Neuronal stem cell (in vitro differentiated cells): ENCODE measurements around the gene MORF4L1.

ENCODE experiments used
- DNase-seq: peaks from one replicate; pipeline ENCODE4 v3.0.0-alpha.2; 2013; ENCODE audit warnings: low spot score
- H2AFZ ChIP-seq: one replicate; pipeline ENCODE4 v1.6.1; 2013; ENCODE audit warnings: mild to moderate bottlenecking, low read length, inconsistent platforms
- H2AK5ac ChIP-seq: 2 replicates; pipeline ENCODE4 v1.6.1; 2013; ENCODE audit warnings: low read depth, mild to moderate bottlenecking, inconsistent platforms, low read length, moderate library complexity, mixed read lengths
- H2BK120ac ChIP-seq: 2 replicates; pipeline ENCODE4 v1.6.1; 2013; ENCODE audit warnings: low read depth, mild to moderate bottlenecking, inconsistent platforms, low read length, moderate library complexity, mixed read lengths
- H2BK12ac ChIP-seq: one replicate; pipeline ENCODE4 v1.6.1; 2013; ENCODE audit warnings: low read length, inconsistent platforms
- H2BK15ac ChIP-seq: 2 replicates; pipeline ENCODE4 v1.6.1; 2013; ENCODE audit warnings: mild to moderate bottlenecking, low read length, inconsistent platforms, mixed read lengths
- H2BK5ac ChIP-seq: one replicate; pipeline ENCODE4 v1.6.1; 2013; ENCODE audit warnings: inconsistent platforms, mild to moderate bottlenecking, low read length, moderate library complexity
- H3K14ac ChIP-seq: one replicate; pipeline ENCODE4 v1.6.1; 2013; ENCODE audit warnings: low read length, inconsistent platforms
- H3K18ac ChIP-seq: 2 replicates; pipeline ENCODE4 v1.6.1; 2013; ENCODE audit warnings: low read length, inconsistent platforms
- H3K23ac ChIP-seq: 2 replicates; pipeline ENCODE4 v1.6.1; 2013; ENCODE audit warnings: low read depth, mild to moderate bottlenecking, mixed read lengths, low read length, inconsistent platforms; ENCODE audit not compliant: poor library complexity
- H3K27ac ChIP-seq: replicated peaks from 3 replicates; pipeline ENCODE4 v1.5.1; 2013; ENCODE audit warnings: low read length, inconsistent platforms
- H3K27me3 ChIP-seq, 3 experiments: 2 replicates each; pipeline ENCODE4 v1.6.1; 2013; ENCODE audit warnings: low read length in 3 of 3, mild to moderate bottlenecking in 2 of 3, inconsistent platforms in 1 of 3, low read depth in 1 of 3, mixed read lengths in 1 of 3, moderate library complexity in 1 of 3; ENCODE audit not compliant: control insufficient read depth in 3 of 3, insufficient read depth in 3 of 3
- H3K36me3 ChIP-seq, 2 donors: replicated peaks in 1 of 2; 2 replicates each; pipeline ENCODE4 v1.6.1; 2013; ENCODE audit warnings: low read length in 2 of 2; ENCODE audit not compliant: control insufficient read depth in 2 of 2, insufficient read depth in 2 of 2
- H3K4ac ChIP-seq: 2 replicates; pipeline ENCODE4 v1.6.1; 2013; ENCODE audit warnings: inconsistent platforms, mild to moderate bottlenecking, low read length, moderate library complexity
- H3K4me1 ChIP-seq, 2 donors: 1 replicate in 1 of 2; 2 replicates in 1 of 2; pipeline ENCODE4 v1.6.1; 2013; ENCODE audit warnings: low read length in 2 of 2, low read depth in 1 of 2; ENCODE audit not compliant: control insufficient read depth in 2 of 2, insufficient read depth in 1 of 2
- H3K4me2 ChIP-seq: one replicate; pipeline ENCODE4 v1.6.1; 2013; ENCODE audit warnings: mild to moderate bottlenecking, low read length, inconsistent platforms; ENCODE audit not compliant: insufficient read depth, poor library complexity, severe bottlenecking
- H3K4me3 ChIP-seq, 2 donors: 2 replicates each; pipeline ENCODE4 v1.5.1; 2013; ENCODE audit warnings: low read length in 2 of 2, mild to moderate bottlenecking in 2 of 2, inconsistent platforms in 1 of 2, moderate library complexity in 1 of 2
- H3K79me1 ChIP-seq: one replicate; pipeline ENCODE4 v1.6.1; 2013; ENCODE audit warnings: low read depth, mild to moderate bottlenecking, inconsistent platforms, low read length, moderate library complexity
- H3K9ac ChIP-seq: one replicate; pipeline ENCODE4 v1.6.1; 2013; ENCODE audit warnings: mild to moderate bottlenecking, low read depth, low read length, inconsistent platforms; ENCODE audit not compliant: poor library complexity
- H3K9me3 ChIP-seq, 2 donors: replicated peaks in 1 of 2; 2 replicates each; pipeline versions ENCODE3 to v1.6.1; 2013; ENCODE audit warnings: low read length in 2 of 2, mild to moderate bottlenecking in 2 of 2, inconsistent platforms in 1 of 2, low read depth in 1 of 2, mixed read lengths in 1 of 2, moderate library complexity in 1 of 2; ENCODE audit not compliant: control insufficient read depth in 2 of 2, insufficient read depth in 1 of 2
- H4K8ac ChIP-seq: one replicate; pipeline ENCODE4 v1.6.1; 2013; ENCODE audit warnings: low read depth, mild to moderate bottlenecking, inconsistent platforms, low read length, moderate library complexity
- H4K91ac ChIP-seq: one replicate; pipeline ENCODE4 v1.6.1; 2013; ENCODE audit warnings: low read length, low read depth, mild to moderate bottlenecking, inconsistent platforms; ENCODE audit not compliant: poor library complexity
- WGBS, 2 donors: extraction: QIAGEN DNeasy Blood & Tissue Kit; methylation state at CpG; one replicate each; pipeline ENCODE4 v1.1.7; 2013; ENCODE audit warnings: missing lambda C conversion rate in 2 of 2, mixed read lengths in 1 of 2; ENCODE audit not compliant: insufficient read length in 2 of 2, insufficient replicate concordance in 1 of 2; ENCODE audit errors: extremely low coverage in 2 of 2; 5-methylcytosine and 5-hydroxymethylcytosine counted together

MORF4L1 gene

DNA sequence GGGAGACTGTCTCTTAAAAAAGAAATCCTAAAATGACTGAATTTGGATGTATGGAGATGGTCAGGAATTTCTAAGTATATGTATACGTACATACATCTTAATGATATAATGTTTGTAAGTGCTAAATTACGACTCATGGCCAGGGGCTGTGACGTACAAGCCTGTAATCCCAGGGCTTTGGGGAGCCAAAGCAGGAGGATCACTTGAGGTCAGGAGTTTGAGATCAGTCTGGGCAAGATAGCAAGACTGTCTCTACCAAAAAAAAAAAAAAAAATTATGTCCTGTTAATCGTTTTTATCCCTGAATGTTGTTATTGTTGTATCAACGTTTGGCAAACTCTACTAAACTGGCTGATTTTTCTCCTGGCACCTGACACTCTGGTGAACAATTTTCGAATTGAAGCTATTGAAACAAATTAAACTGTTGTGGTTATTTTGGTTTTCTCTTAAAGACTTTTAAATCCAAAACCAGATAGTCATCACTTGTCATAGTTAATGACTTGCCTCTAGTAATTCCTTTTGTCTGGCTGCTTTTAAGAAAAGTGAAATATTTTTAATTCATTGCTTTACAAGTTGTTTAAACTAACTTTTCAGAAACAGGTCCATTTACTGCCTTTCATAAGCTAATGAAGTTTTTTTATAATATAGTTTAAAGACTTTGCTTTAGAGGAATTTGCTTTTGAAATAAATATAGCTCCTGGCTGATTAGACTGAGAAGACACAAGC is 7.0 kb downstream of the MORF4L1 start:
- H4K8ac ChIP-seq: no peak overlapping the region
- no peak overlapping the region for H3K23ac ChIP-seq
- no peak overlapping the region for H3K4me3 ChIP-seq
- no peak overlapping the region for H2AFZ ChIP-seq
- no peak overlapping the region for H3K18ac ChIP-seq
- no peak overlapping the region for H4K91ac ChIP-seq
- no peaks in the 10 kb centered on the region for H3K27me3 ChIP-seq
- peaks cover 0 to 7% of the 10 kb centered on the region in 2 donors for H3K9me3 ChIP-seq
- peaks cover 2 to 14% of the 10 kb centered on the region in 2 donors for H3K4me1 ChIP-seq
- H3K27ac ChIP-seq: no peak overlapping the region
- no peak overlapping the region for H2BK5ac ChIP-seq
- no peak overlapping the region for H3K4me2 ChIP-seq
- no CpG with 5 or more reads among the region's 6 CpGs for WGBS, 2 donors
- no peak overlapping the region for H2AK5ac ChIP-seq
- H3K9ac ChIP-seq: no peak overlapping the region
- H3K4ac ChIP-seq: no peak overlapping the region
- no peak for DNase-seq
- no peak overlapping the region for H2BK12ac ChIP-seq
- H2BK120ac ChIP-seq: no peak overlapping the region
- no peak overlapping the region for H2BK15ac ChIP-seq
- no peak overlapping the region for H3K14ac ChIP-seq
- H3K36me3 ChIP-seq: peaks cover 4 to 80% of the 10 kb centered on the region in 2 donors
- H3K79me1 ChIP-seq: no peaks in the 10 kb centered on the region

DNA sequence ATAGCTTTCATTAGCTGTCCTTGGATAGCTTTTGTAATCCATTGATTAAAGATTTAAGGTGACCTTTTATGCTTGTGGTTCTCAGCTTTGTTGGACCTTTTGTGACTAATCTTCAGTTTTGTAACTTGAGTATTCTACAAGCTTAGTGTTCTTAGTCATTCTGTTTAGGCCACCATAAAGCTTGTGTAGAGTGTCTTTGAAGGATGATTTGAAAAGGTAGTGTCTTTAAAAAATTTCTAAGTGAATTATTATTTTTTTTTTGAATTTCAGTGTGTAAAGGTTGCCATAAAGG is 7.5 kb downstream of the MORF4L1 start:
- Histone ChIP-seq H3K14ac (no peak overlapping the region), H4K91ac (no peak overlapping the region), H3K4ac (no peak overlapping the region), H2BK12ac (no peak overlapping the region), H2BK15ac (no peak overlapping the region), H3K79me1 (peaks cover 2% of the 10 kb centered on the region), H3K9ac (no peak overlapping the region), H3K9me3 (peaks cover 0 to 7% of the 10 kb centered on the region in 2 donors), H3K4me2 (no peak overlapping the region), H2AK5ac (no peak overlapping the region), H3K4me3 (no peak overlapping the region), H4K8ac (no peak overlapping the region), H2BK5ac (no peak overlapping the region), H2BK120ac (no peak overlapping the region), H3K36me3 (peaks cover 6 to 85% of the 10 kb centered on the region in 2 donors), H3K27me3 (no peaks in the 10 kb centered on the region), H3K27ac (no peak overlapping the region), H3K23ac (no peak overlapping the region), H2AFZ (no peak overlapping the region), H3K18ac (no peak overlapping the region), H3K4me1 (peaks cover 0 to 12% of the 10 kb centered on the region in 2 donors)
- no peak for DNase-seq

GRCh38 chr15:78880813-78881212 is 8.1 kb downstream of the MORF4L1 start:
- peaks cover 2% of the 10 kb centered on the region for H3K79me1 ChIP-seq
- H2BK15ac ChIP-seq: no peak overlapping the region
- no peaks in the 10 kb centered on the region for H3K27me3 ChIP-seq
- H3K23ac ChIP-seq: no peak overlapping the region
- H4K8ac ChIP-seq: no peak overlapping the region
- H3K36me3 ChIP-seq: peaks cover 6 to 91% of the 10 kb centered on the region in 2 donors
- peaks cover 0 to 7% of the 10 kb centered on the region in 2 donors for H3K9me3 ChIP-seq
- H3K4me1 ChIP-seq: peaks cover 0 to 10% of the 10 kb centered on the region in 2 donors
- no peak overlapping the region for H3K27ac ChIP-seq
- H2BK120ac ChIP-seq: no peak overlapping the region
- H3K4me3 ChIP-seq: no peak overlapping the region
- H3K14ac ChIP-seq: no peak overlapping the region
- H2BK5ac ChIP-seq: no peak overlapping the region
- no peak for DNase-seq
- no CpG with 5 or more reads among the region's 1 CpG for WGBS, 2 donors
- no peak overlapping the region for H2AFZ ChIP-seq
- H2BK12ac ChIP-seq: no peak overlapping the region
- H3K18ac ChIP-seq: no peak overlapping the region
- H3K4me2 ChIP-seq: no peak overlapping the region
- no peak overlapping the region for H3K4ac ChIP-seq
- H4K91ac ChIP-seq: no peak overlapping the region
- H3K9ac ChIP-seq: no peak overlapping the region
- no peak overlapping the region for H2AK5ac ChIP-seq

- Histone ChIP-seq H3K18ac (no peak overlapping the region), H3K4me1 (peaks cover 0 to 10% of the 10 kb centered on the region in 2 donors), H3K27ac (no peak overlapping the region), H3K23ac (no peak overlapping the region), H4K91ac (no peak overlapping the region), H3K9ac (no peak overlapping the region), H3K27me3 (no peaks in the 10 kb centered on the region), H2BK120ac (no peak overlapping the region), H2AFZ (no peak overlapping the region), H2BK15ac (no peak overlapping the region), H3K14ac (no peak overlapping the region), H3K4ac (no peak overlapping the region), H2AK5ac (no peak overlapping the region), H3K79me1 (peaks cover 2% of the 10 kb centered on the region), H3K9me3 (peaks cover 0 to under 1% of the 10 kb centered on the region in 2 donors), H2BK5ac (no peak overlapping the region), H3K36me3 (peaks cover 12 to 94% of the 10 kb centered on the region in 2 donors), H2BK12ac (no peak overlapping the region), H3K4me2 (no peak overlapping the region), H3K4me3 (no peak overlapping the region), H4K8ac (no peak overlapping the region)
- no CpG with 5 or more reads among the region's 1 CpG for WGBS, 2 donors
- DNase-seq: no peak
These were observed 9.0 kb downstream of the MORF4L1 start for GRCh38 chr15:78881681-78882080.
